Midbrain (tissue), 1 donor: ENCODE measurements around the gene DYNLT4.
"Not testable (repeated sequence)": the region's sequence is repeated elsewhere in the genome, so short reads cannot be mapped to it uniquely, and the experiment has no call there.

Source experiments
- DNase-seq: peaks from one replicate; lab custom pipeline; 2025; lab: John Stamatoyannopoulos, UW

The DYNLT4 gene

GRCh38 chr1:44806704-44807363 is at the start of gene DYNLT4:
Gene DYNLT4, minus strand, starts transcription at chr1:44807351. Its CDS starts 683 bp downstream, at chr1:44806668.
- no peak for DNase-seq

- DNase-seq: no peak
Measured at GRCh38 chr1:44855742-44856141, 48.6 kb upstream of the DYNLT4 start.

- no peak for DNase-seq
Measured at GRCh38 chr1:44854970-44855369, 47.8 kb upstream of the DYNLT4 start.

GRCh38 chr1:44853201-44853600 is 46.0 kb upstream of the DYNLT4 start:
- DNase-seq: no peak

- DNase-seq: no peak
Measured at GRCh38 chr1:44851308-44851707, 44.2 kb upstream of the DYNLT4 start.

GRCh38 chr1:44849575-44850132 is 42.5 kb upstream of the DYNLT4 start:
- no peak for DNase-seq

- peak; percentile 48 for DNase-seq
Measured at GRCh38 chr1:44848456-44849181, 41.5 kb upstream of the DYNLT4 start.

- DNase-seq: no peak
Measured at GRCh38 chr1:44847845-44848244, 40.7 kb upstream of the DYNLT4 start.

GRCh38 chr1:44846985-44847384 is 39.8 kb upstream of the DYNLT4 start:
- no peak for DNase-seq

GRCh38 chr1:44842862-44843655 is 35.9 kb upstream of the DYNLT4 start, which contains the start of gene PTCH2:
Gene PTCH2, minus strand, starts transcription at chr1:44843253. Its CDS starts 321 bp downstream, at chr1:44842932.
- peak; percentile 79 for DNase-seq

- no peak for DNase-seq
Measured at GRCh38 chr1:44842486-44842861, 35.3 kb upstream of the DYNLT4 start.

- DNase-seq: no peak
Measured at GRCh38 chr1:44839576-44839975, 32.4 kb upstream of the DYNLT4 start.

- DNase-seq: not testable (repeated sequence)
Measured at GRCh38 chr1:44838294-44838693, 31.1 kb upstream of the DYNLT4 start.

- DNase-seq: peak; percentile 85
Measured at GRCh38 chr1:44835738-44836675, 28.9 kb upstream of the DYNLT4 start.

- no peak for DNase-seq
Measured at GRCh38 chr1:44834328-44834727, 27.2 kb upstream of the DYNLT4 start.

- DNase-seq: no peak
Measured at GRCh38 chr1:44832056-44832705, 25.0 kb upstream of the DYNLT4 start.

GRCh38 chr1:44831516-44831915 is 24.4 kb upstream of the DYNLT4 start:
- DNase-seq: no peak

- DNase-seq: no peak
Measured at GRCh38 chr1:44830900-44831304, 23.8 kb upstream of the DYNLT4 start.

GRCh38 chr1:44829506-44830384 is 22.6 kb upstream of the DYNLT4 start:
- no peak for DNase-seq
